Measurements from ENCODE around the gene RHOBTB1.

RHOBTB1 gene

DNA sequence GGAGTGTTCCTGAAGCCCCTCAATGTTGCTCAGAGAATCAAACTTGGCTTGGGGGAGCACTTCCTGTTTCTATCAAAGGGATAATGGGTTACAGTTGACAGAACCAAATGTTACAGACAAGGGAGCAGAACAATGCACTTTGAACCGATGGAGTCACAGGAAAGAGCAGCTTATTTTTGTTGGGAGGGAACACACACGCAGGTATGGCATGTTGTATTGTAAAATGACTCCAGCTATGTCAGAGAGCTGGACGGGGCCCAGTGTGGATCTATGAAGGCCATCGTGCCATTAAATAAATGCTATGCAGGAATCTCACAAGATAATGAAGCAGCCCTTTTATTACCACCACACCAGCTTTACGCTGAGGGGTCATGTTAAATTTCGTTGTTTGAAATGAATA is 35.1 kb downstream of the RHOBTB1 start:
- TF ChIP-seq, protein P1, sequence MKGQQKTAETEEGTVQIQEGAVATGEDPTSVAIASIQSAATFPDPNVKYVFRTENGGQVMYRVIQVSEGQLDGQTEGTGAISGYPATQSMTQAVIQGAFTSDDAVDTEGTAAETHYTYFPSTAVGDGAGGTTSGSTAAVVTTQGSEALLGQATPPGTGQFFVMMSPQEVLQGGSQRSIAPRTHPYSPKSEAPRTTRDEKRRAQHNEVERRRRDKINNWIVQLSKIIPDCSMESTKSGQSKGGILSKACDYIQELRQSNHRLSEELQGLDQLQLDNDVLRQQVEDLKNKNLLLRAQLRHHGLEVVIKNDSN (IDR thresholded peaks at IDR 0.05), result no peak
- TF ChIP-seq TAF1 (IDR thresholded peaks at IDR 0.05; ENCODE audit: low read depth) (no peak), TEAD4 (IDR thresholded peaks at IDR 0.05) (no peak), MAX (IDR thresholded peaks at IDR 0.05) (no peak), RAD21 (IDR thresholded peaks at IDR 0.05; ENCODE audit: low read depth) (no peak), EP300 (IDR thresholded peaks at IDR 0.05; ENCODE audit: borderline replicate concordance) (no peak), EGR1 (IDR thresholded peaks at IDR 0.05) (no peak), NFIC (IDR thresholded peaks at IDR 0.05) (no peak), YY1 (IDR thresholded peaks at IDR 0.05; ENCODE audit: low read depth) (no peak), CREB1 (IDR thresholded peaks at IDR 0.05; ENCODE audit: low read depth) (no peak), TCF12 (IDR thresholded peaks at IDR 0.05; ENCODE audit: low read depth) (no peak), CEBPB (IDR thresholded peaks at IDR 0.05) (no peak), ZBTB7A (IDR thresholded peaks at IDR 0.05; ENCODE audit: low read depth) (no peak)
- TF ChIP-seq, protein P2, sequence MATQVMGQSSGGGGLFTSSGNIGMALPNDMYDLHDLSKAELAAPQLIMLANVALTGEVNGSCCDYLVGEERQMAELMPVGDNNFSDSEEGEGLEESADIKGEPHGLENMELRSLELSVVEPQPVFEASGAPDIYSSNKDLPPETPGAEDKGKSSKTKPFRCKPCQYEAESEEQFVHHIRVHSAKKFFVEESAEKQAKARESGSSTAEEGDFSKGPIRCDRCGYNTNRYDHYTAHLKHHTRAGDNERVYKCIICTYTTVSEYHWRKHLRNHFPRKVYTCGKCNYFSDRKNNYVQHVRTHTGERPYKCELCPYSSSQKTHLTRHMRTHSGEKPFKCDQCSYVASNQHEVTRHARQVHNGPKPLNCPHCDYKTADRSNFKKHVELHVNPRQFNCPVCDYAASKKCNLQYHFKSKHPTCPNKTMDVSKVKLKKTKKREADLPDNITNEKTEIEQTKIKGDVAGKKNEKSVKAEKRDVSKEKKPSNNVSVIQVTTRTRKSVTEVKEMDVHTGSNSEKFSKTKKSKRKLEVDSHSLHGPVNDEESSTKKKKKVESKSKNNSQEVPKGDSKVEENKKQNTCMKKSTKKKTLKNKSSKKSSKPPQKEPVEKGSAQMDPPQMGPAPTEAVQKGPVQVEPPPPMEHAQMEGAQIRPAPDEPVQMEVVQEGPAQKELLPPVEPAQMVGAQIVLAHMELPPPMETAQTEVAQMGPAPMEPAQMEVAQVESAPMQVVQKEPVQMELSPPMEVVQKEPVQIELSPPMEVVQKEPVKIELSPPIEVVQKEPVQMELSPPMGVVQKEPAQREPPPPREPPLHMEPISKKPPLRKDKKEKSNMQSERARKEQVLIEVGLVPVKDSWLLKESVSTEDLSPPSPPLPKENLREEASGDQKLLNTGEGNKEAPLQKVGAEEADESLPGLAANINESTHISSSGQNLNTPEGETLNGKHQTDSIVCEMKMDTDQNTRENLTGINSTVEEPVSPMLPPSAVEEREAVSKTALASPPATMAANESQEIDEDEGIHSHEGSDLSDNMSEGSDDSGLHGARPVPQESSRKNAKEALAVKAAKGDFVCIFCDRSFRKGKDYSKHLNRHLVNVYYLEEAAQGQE (IDR thresholded peaks at IDR 0.05; ENCODE audit: low read depth), result no peak

DNA sequence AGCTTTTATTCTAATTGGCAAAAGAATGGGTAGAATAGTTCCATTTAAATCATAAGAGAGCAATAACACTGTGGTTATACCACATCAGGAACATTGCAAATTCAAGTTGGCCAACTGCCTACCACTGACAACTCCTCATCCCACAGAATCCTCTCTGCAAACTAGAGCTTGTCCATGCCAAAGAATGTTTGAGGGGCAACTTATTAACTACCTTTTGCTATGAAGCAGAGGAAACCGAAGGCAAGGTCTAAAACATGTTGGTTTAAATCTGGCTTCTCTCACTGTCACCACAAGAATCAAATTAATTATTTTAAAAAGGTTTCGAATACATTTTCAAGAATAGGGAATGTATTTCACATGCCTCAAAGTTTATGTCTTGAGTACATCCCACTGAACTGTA is 36.0 kb downstream of the RHOBTB1 start:
- TF ChIP-seq ZBTB7A (IDR thresholded peaks at IDR 0.05; ENCODE audit: low read depth), result no peak
- TF ChIP-seq, protein P1 (IDR thresholded peaks at IDR 0.05), result no peak

DNA sequence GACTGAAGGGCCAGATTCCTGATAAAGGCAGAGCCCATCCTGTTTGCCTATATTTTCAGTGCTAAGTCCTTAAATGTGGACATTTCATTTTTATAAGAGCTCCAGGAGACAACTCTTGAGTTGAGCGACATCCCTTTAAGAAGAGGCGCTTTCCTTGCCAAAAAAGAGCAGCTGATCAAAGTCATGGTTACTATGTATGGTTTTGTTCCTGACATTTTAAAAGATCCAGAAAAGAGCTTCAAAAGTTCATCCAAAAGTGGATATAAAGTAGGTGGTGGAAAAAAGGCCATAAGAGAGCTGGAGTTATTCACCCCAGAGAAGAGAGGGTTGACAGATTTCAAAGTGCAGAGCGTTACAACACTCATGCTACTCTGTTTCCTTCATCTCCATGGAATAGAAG is 36.7 kb downstream of the RHOBTB1 start:
- TF ChIP-seq CREB1 (IDR thresholded peaks at IDR 0.05; ENCODE audit: low read depth) (no peak), YY1 (IDR thresholded peaks at IDR 0.05; ENCODE audit: low read depth) (no peak), EP300 (IDR thresholded peaks at IDR 0.05; ENCODE audit: borderline replicate concordance) (no peak), TEAD4 (IDR thresholded peaks at IDR 0.05) (no peak), MAX (IDR thresholded peaks at IDR 0.05) (no peak), TCF12 (IDR thresholded peaks at IDR 0.05; ENCODE audit: low read depth) (no peak), RAD21 (IDR thresholded peaks at IDR 0.05; ENCODE audit: low read depth) (no peak), CEBPB (IDR thresholded peaks at IDR 0.05) (no peak), TAF1 (IDR thresholded peaks at IDR 0.05; ENCODE audit: low read depth) (no peak), ZBTB7A (IDR thresholded peaks at IDR 0.05; ENCODE audit: low read depth) (no peak), FOXM1 (IDR thresholded peaks at IDR 0.05; ENCODE audit: borderline replicate concordance, low read depth) (no peak), NFIC (IDR thresholded peaks at IDR 0.05) (no peak), EGR1 (IDR thresholded peaks at IDR 0.05) (no peak)
- TF ChIP-seq, protein P2 (IDR thresholded peaks at IDR 0.05; ENCODE audit: low read depth), result no peak
- TF ChIP-seq, protein P1 (IDR thresholded peaks at IDR 0.05), result no peak

GRCh38 chr10:60906411-60906810 is 37.6 kb downstream of the RHOBTB1 start:
- TF ChIP-seq TEAD4 (IDR thresholded peaks at IDR 0.05) (no peak), CEBPB (IDR thresholded peaks at IDR 0.05) (no peak), RAD21 (IDR thresholded peaks at IDR 0.05; ENCODE audit: low read depth) (no peak), ZBTB7A (IDR thresholded peaks at IDR 0.05; ENCODE audit: low read depth) (no peak), EP300 (IDR thresholded peaks at IDR 0.05; ENCODE audit: borderline replicate concordance) (no peak), EGR1 (IDR thresholded peaks at IDR 0.05) (no peak), FOXM1 (IDR thresholded peaks at IDR 0.05; ENCODE audit: borderline replicate concordance, low read depth) (no peak), YY1 (IDR thresholded peaks at IDR 0.05; ENCODE audit: low read depth) (no peak), MAX (IDR thresholded peaks at IDR 0.05) (no peak), TCF12 (IDR thresholded peaks at IDR 0.05; ENCODE audit: low read depth) (no peak), CREB1 (IDR thresholded peaks at IDR 0.05; ENCODE audit: low read depth) (no peak), NFIC (IDR thresholded peaks at IDR 0.05) (no peak), TAF1 (IDR thresholded peaks at IDR 0.05; ENCODE audit: low read depth) (no peak)
- TF ChIP-seq, protein P1 (IDR thresholded peaks at IDR 0.05), result no peak
- TF ChIP-seq, protein P2 (IDR thresholded peaks at IDR 0.05; ENCODE audit: low read depth), result no peak

All from Ishikawa (cell line).